Measurements from ENCODE around the gene PHF14.
A peak's percentile ranks its signal among the peaks of the same experiment; 100 is the strongest.

The PHF14 gene

GRCh38 chr7:11135573-11135972, 161.9 kb downstream of the PHF14 start:
- no peak for TF ChIP-seq CTCF (conservative IDR thresholded peaks at IDR 0.05; ENCODE audit: low read length)
- DNase-seq (ENCODE audit: low read depth): no peak
- no peak overlapping the region for H3K4me3 ChIP-seq (ENCODE audit: low read length)

DNA sequence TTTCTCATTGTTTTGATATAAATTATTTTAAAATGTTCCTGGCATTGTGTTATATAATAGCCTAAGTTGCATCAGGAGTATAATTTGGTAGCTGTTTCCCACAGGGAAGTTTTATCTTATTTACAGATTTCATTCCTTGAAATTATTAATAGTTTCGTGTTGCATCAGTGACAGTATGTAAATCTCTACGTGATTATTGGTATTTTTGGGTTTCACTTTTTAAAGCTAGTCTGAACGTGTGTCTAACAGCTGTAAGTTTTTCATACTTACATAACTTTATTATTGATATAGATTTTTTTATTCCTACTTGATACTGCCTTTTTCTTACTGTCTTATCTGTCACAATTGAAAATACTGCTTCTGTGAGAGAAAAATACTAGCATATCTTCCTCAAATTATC, 167.9 kb downstream of the PHF14 start:
- no peak overlapping the region for H3K4me3 ChIP-seq (ENCODE audit: low read length)
- DNase-seq (ENCODE audit: low read depth): no peak
- no peak for TF ChIP-seq CTCF (conservative IDR thresholded peaks at IDR 0.05; ENCODE audit: low read length)

- DNase-seq (ENCODE audit: low read depth): no peak
- H3K4me3 ChIP-seq (ENCODE audit: low read length): no peak overlapping the region
- TF ChIP-seq CTCF (conservative IDR thresholded peaks at IDR 0.05; ENCODE audit: low read length): no peak
These were observed 180.0 kb downstream of the PHF14 start for GRCh38 chr7:11153694-11154093.

DNA sequence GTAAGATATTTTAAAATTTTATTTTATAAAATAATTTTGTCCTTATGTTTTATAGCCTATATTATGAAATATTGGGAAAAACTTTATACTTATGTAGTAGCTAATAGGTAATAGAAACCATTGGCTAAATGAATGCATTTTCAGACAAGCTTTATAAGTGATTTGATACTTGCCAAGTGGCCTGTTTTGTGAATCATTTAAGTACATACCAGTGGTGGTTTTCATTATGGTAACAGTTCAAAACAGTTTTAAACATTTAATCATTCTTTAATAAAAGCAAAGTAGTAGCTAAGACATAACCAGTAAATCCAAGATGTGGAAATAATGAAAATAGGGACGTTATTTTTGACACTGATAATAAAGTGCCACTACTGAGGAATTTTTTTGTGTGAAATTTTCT, 182.2 kb downstream of the PHF14 start:
- peak; percentile 64 for DNase-seq (ENCODE audit: low read depth)
- no peak overlapping the region for H3K4me3 ChIP-seq (ENCODE audit: low read length)
- TF ChIP-seq CTCF (conservative IDR thresholded peaks at IDR 0.05; ENCODE audit: low read length): no peak

- H3K4me3 ChIP-seq (ENCODE audit: low read length): no peak overlapping the region
- TF ChIP-seq CTCF (conservative IDR thresholded peaks at IDR 0.05; ENCODE audit: low read length): no peak
- DNase-seq (ENCODE audit: low read depth): no peak
These were observed 187.8 kb downstream of the PHF14 start for GRCh38 chr7:11161499-11161898.

GRCh38 chr7:11163220-11163619, 189.5 kb downstream of the PHF14 start:
- DNase-seq (ENCODE audit: low read depth): no peak
- no peak overlapping the region for H3K4me3 ChIP-seq (ENCODE audit: low read length)
- no peak for TF ChIP-seq CTCF (conservative IDR thresholded peaks at IDR 0.05; ENCODE audit: low read length)

DNA sequence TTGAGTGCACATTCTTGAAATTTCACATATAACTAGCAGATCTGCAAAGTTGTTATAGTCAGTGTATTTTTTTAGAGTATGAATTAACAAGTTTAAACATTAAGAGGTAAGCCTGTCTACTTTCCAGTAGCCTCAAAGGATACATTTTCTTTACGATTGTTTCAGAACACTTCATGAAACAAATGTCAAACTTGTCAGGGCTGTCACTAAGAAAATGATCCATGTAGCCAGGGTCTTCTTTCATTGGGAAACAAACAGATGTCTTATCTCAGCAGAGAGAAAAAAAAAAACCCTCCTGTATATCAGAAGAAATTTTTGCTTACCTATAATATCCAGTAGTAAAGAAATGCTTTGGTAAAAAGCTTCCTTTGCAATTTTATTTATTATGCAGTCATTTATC, 192.4 kb downstream of the PHF14 start:
- TF ChIP-seq CTCF (conservative IDR thresholded peaks at IDR 0.05; ENCODE audit: low read length): no peak
- no peak overlapping the region for H3K4me3 ChIP-seq (ENCODE audit: low read length)
- DNase-seq (ENCODE audit: low read depth): no peak

Data from AG10803 (cell line).